GM19468 (cell line): Measurements from ENCODE around the gene GATB.

ENCODE experiments used
- ATAC-seq: cut with Tn5 transposase; IDR thresholded peaks from one replicate; pipeline ENCODE4 v1.9.1; 2021; ENCODE audit warnings: mild to moderate bottlenecking, moderate library complexity, moderate number of reproducible peaks; ENCODE audit not compliant: unreplicated experiment; ENCODE audit errors: extremely low read depth

Gene GATB, protein sequence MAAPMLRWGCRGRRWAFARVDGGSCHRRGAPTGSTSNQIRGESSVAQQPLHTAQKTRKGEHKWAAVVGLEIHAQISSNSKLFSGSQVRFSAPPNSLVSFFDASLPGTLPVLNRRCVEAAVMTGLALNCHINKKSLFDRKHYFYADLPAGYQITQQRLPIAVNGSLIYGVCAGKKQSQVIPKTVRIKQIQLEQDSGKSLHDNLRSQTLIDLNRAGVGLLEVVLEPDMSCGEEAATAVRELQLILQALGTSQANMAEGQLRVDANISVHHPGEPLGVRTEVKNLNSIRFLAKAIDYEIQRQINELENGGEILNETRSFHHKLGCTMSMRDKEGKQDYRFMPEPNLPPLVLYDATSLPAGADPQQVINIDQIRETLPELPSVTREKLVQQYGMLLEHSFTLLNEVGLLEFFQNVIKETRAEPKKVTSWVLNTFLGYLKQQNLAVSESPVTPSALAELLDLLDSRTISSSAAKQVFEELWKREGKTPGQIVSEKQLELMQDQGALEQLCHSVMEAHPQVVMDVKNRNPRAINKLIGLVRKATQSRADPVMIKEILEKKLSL

DNA sequence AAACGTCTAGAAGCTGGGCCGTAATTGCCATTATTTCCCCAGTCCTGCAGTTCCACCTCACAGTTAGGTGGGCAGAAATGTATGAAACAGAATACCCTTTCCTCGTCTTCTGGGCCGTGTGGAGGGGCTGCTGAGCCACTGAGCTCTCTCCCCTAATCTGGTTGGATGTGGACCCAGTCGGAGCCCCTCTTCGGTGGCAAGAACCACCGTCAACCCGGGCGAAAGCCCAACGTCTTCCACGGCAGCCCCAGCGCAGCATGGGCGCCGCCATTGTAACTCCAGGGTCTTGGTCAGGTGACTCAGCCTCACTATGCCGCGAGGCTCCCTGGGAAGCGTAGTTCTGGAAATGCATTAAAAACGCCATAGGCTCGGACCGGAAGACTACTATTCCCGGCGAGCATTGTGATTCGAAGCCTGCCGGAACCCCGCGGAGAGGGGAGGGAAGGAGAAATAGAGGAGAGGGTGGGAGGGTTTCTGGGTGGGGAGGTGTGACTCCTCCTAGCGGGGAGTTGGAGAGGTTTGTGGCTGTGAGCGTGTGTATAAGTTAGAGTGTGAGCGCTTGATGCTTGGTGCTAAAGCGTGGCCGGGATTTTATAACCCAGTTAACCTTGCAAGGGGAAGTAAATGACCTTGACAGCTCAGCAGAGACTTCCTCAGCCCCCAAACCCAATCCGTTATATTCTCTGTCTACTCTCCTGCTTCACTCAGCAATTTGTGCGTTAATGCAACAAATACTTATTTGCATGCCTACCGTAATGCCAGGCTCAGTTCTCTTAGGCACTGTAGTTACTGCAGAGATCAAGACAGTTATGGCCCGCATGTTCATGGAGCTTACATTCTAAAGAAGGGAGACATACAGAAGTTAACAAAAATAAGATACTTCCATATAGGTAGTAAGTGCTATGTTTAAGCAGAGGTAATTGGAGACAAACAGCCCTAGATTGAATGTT is at the start of gene GATB:
GATB (minus strand) TSS at position 296 of the 950 bp plus-strand sequence; CDS start at position 271, 25 bp downstream.
- ATAC-seq: peak; percentile 98

DNA sequence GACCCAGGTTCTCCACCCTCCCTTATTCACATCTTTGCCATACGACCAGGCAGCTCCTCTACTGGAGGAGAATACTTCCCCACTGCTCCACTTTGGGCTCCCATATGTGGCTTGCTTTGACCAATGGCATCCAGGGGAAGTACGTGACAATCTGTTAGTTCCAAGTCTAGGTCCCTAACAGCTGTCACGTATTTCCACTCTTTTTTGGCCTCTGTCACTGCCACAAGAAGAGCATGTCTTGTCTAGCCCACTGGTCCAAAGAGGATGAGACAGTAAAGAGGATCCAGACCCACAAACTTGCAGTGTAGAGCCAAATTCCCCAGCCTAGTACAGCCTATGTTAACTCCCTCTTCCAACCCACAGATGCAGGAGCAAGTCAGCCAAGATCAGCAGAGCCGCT is 49.7 kb upstream of the GATB start:
- ATAC-seq: no peak

DNA sequence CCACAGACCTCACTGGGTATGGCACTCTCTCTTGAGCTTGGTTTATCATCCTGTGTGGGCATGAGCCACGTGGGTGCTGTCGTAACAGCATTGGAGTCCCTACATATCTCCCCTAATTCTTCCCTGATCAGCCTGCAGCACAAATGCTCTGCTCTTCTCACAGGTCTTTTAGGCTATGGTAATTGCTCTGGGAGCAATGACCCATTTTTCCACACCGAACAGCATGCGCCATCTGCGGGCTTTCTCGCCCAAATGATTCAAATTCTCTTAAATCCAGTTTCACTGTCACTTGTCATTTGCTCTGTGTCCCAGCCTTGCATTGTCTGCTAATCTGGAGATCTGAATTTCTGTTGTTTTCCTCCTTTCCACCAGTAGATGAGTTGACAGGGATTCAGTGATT is 48.9 kb upstream of the GATB start:
- no peak for ATAC-seq

DNA sequence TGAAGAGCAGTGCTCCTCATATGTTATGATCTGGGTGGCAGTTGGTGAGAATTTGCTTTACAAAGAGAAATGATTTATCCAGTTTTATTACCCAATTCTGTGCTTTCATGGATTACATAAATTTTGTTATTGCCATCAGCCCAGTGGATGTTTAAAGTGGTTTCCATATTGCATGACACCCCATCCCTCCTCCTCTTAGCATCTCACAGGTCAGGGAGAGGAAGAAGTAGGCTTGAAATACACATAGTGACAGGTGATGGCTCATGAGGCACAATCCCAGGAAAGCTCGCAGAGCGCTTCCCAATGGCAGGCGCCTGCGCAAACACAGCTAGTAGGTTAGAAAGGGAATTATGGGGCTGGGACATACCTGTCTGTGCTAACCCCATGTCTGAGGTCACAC is 47.7 kb upstream of the GATB start:
- no peak for ATAC-seq

DNA sequence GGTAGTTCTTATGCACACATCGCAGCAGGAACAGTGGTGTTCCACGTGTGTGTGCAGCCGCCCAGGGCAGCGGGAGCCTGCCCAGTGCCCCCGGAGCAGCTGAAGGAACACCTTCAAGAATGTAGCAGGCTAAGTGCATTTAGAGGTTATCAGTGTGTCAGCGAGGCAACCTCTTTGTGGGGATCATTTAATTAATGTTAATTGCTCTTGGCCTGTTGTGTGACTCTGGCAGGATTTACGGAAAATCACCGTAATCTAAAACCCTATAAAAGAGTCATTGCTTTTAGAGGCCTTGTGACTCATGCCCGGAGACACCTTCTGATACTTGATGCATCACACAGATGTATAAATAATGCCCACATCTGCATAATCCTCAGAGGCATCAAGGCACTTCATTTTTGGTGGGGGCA is 47.3 kb upstream of the GATB start:
- ATAC-seq: no peak

DNA sequence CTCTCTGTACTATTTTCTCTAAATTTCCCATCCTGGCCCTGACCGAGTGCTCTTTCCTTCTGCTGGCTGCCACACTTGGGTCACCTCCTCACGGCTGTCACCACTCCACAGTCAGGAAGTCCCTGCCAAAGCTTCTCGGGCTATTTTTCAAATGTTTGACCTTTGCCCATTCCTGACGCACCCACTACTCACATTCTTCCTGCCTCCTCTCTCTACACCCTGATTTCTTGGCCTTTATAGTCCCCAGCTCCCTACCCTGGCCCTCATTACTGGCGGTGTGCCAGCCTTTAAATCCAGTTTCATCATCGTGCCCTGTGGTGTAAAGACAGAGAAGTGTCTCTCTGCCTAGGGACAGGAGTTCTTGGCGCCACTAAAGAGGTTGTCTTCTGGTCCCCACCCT is 46.4 kb upstream of the GATB start:
- ATAC-seq: no peak

DNA sequence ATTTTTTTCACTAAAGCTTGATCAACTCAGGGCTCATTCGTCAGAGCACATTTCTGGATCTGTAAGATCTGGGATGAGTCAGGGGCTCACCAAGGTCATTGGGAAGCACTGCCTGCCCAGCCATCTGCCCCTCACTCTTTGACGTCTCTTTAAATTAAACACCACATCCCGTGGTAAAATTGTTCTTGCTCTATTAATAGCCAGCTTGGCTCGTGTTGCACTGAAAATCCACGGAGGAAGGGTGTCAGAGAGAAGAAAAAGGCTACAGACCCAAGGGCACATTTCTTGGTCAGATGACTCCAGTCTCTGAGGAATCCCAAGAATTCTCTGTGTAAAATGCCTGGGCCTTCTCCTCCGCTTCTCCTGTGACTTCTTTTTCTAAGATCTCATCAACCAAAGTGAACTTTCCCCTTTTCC is 45.7 kb upstream of the GATB start:
- ATAC-seq: no peak

DNA sequence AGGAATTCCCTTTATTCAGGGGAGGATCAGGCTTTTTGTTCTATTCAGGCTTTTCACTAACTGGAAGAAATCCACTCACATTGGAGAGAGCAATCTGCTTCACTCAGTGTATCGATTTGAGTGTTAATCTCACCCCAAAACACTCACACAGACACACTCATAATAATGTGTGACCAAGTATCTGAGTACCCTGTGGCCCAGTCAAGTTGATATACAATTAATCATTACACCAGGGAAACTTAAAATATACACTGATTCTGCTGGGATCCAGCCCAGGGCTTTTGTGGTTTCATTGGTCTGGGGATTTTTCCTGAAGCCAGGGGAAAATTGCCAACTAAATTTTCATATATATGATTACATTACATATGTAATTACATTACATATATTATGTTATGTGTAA is 44.0 kb upstream of the GATB start:
- no peak for ATAC-seq

DNA sequence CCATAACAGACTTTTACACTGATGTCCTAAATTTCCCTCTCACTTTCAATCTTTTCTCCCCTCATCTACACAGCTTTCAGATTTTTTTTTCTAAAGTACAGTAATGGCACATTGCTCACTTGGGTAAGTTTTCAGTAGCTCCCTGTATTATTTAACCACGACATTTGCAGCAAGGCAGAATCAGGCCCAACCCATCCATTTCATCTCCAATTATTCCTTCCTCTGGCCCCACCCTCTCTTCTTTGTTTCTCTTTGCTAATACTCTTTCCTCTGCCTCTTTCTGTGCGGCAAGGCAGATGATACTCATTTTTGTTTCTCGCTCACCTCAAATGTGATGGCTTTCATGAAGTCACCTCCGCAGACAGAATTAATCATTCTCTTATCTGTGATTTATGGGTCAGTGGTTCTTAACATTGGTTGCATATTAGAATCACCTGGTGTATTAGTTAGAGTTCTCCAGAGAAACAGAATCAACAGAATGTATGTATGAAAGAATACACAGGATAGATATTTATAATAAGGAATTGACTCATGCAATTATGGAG is 43.4 kb upstream of the GATB start:
- ATAC-seq: no peak

DNA sequence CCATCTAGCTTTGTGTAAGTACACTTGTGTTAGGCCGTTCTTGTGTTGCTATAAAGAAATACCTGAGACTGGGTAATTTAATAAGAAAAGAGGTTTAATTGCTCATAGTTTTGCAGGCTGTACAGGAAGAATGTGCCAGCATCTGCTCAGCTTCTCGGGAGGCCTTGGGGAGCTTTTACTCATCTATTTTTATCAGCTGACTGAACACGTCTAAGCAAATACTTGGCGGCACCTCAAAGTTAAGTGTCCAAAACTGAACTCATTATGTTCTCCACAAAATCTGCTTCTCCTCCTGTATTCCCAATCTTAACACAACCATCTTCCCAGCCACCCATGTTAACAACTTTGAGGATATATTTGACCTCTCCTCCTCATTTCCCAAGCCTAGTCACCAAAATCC is 42.4 kb upstream of the GATB start:
- ATAC-seq: no peak

DNA sequence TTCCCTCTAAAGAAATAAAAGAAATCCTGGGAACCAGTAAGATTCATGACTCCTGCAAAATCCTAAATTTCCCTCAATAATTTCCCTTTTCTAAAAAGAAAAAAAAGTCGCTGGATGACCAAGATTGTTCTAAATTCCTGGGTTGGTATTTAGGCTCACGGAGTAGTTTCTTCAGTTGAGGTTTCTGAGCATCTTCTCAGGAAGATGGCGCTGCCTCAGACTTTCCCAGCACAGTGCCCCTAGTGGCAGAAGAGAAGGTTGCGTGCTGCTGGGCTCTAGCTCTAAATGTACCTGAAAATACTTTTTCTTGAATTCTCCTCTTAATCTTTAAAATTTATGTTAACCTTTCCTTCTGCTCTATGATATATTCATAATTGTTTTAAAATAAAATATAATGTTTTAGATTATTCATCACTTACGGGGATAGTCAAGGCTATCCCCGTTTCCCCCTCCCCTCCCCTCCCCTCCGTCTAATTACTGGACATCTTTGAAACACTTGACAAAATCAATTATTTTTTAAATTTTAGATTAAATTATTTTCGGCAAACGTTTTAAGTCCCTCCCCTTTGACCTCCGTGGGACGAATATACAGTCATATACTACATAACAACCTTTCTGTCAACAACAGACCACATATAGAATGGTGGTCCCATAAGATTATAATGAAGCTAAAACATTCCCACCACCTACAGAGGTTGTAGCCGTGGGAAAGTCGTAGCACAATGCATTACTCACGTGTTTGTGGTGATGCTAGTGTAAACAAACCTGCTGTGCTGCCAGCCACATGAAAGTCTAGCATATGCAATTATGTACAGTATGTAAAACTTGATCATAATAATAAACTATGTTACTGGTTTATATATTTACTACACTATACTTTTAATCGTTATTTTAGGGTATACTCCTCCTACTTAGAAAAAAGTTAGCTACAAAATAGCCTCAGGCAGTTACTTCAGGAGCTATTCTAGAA is 41.0 kb upstream of the GATB start:
- ATAC-seq: no peak

DNA sequence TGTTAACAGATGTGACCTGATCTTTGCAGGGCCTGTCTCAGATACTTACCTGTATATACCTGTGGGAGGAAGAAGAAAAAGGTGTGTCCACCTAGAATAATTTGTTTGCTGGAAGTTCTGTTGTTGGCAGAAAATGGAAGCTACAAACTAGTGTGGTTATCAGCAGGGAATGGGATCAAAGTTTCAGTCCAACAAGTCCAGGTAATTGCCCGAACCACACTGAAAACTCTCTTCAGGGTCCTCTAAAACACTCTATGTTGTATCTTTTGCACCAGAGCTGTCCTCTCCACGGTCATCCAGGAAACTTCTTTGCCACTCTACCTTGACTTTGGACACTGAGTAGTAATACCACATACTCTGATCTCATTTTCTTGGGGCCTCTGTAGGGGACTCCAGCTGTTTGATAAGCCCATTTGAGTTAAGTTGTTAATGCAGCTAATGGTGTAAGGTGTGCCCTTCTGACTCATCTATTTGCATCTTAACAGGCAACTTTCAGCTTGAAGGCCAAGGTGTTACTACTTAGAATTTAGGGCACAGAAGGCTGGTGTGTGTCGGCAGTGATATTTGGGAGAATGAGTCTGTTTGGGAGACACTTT is 38.7 kb upstream of the GATB start:
- no peak for ATAC-seq

DNA sequence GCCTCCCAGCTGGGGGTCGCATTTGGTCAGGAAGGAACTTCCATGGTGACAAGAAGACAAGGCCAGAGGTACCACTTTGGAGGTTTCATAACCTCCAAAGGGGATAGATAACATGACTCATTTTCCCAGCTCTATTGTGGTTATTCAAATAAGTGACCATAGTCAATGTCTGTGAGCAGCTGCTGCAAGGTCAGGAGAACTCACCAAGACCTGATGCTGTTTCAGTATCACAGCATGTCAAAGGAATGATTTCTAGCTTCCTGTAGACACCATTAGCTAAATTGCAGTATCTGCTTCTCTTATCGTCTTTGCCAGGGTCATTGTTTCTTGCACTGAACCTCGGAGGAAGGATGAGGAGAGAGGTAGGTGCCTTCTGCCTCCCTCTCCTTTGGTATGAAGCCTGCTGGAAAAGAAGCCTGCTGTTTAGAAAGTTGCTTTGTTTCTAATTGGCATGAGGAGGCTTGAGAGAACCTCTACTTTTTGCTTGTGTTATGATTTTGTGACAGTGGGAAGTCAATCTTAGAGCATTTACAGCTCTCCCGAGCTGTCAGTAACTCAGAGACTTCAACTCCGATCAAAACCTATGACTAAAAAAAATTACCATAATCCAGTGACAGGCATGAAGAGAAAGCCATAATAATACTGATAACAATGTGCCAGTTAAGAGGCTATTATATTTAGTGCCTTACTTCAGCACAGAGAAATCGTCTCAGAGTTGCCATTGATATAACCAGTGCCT is 38.0 kb upstream of the GATB start:
- peak; percentile 92 for ATAC-seq

DNA sequence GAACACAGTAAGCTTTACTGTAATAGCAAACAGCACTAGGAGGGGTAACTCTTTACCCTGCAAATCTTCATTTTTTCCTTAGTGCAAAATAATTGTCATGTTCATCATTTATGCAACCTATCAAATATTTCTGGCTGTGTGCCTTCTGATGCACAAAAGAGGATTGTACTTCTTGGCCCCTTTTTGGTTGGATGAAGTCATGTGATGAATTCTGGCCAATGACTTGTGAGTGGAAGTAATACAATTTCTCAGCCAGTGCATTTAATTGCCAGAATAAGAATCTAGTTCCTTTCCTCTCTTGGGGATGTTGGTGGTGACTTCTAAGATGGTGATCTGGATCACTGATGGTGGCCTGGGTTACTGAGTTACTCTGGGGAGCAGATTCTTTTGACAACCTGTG is 37.0 kb upstream of the GATB start:
- no peak for ATAC-seq

DNA sequence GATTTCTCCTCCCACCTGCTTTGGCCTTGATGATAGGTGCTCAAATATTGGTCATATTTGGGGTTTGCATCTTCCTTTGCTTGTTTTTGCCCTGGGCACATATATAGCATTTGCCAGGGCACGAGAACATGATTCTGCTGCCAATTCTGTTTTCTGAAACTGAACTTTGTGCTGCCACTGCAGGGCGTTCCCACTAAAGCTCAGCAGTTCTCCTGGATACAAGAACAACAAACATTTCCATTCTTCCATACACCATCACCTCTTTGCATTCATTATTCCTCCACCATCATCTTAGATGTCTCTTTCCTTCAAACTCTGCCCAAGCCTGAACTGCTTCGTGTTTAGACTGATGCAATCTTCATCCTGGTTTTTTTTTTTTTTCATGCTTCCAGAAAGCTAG is 36.3 kb upstream of the GATB start:
- no peak for ATAC-seq

DNA sequence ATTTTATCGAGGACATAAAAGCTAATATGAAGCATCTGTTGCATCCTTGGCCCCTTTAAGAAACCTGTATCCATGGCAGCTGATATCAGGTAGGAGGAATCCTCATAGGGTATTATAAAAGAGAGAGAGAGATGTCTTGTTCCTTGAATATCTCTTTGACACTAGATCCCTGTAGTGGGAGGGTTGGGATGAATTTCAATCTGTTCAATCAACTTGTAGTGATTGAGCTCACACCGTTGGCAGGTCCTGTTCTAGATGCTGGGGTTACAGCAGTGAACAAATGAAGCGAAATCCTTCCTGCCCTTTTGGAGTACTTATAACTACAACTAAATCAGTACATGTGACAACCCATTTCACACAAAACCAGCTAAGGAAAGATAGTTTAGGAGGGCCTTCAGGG is 35.3 kb upstream of the GATB start:
- no peak for ATAC-seq

DNA sequence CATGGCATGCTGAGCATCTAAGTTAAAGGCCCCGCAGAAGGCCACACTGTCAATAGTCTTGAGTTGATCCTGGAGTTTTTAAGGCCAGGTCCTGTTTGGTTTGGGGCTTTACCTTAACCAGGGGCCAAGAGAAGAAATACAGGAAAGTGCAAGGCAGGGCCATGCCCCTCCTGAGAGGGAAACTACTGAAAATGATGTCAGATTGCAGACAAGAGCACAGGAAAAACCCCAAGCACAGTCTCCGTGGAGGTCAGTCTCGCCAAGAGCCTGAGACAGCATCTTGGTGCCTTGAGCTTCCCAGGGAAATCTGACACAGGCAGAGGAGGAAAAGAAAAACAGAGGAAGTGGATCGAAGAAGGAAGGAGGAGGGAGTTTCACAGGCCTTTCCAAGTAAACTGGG is 32.2 kb upstream of the GATB start:
- ATAC-seq: no peak

DNA sequence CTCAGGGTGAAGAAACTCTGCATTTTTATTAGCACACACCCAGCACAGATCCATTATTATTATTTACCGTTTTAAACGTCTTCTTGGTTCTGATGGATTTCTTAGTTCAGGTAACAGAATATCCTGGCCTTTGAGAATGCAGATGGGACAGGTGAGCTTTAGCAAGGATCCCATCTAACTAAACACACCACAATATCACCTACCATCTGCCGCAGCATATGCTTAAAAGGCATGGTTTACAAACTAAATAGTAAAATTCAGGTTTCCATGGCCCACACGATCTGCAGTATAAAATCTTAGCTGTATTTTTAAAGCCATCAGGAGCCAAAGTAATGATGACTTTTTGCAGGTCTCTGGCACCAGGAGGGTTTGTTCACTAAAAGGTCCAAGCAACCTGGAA is 31.7 kb upstream of the GATB start:
- ATAC-seq: no peak

DNA sequence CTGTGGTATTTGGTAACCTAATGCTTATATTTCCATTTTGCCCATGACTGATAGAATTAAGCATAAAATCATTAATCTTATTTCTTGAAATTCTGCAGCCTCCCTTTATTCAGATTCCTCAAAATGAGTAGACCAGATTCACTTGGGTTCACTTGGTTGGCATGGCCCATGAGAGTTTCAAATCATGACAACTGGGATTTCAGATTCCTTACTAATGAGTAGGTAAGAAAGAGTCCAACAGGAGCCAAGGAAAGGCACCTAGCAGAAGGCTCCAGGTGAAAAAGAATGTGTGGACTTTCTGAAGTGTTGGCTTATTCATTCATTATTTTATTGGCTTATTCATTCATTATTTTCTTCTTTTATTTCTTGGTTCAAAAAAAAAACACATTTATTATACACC is 27.2 kb upstream of the GATB start:
- no peak for ATAC-seq
